K562 (cell line): Measurements from ENCODE around the gene ZBTB20. TPM values are rescaled to one million over a fixed set of nuclear protein-coding genes. Genes with fewer than 3 reads are reported as not detected.
A peak's percentile ranks its signal among the peaks of the same experiment; 100 is the strongest.

Experiments
- CTCF ChIP-seq, 3 experiments: IDR thresholded peaks in 2 of 3; conservative IDR thresholded peaks in 1 of 3; 2 replicates each; pipeline ENCODE4 v1.5.1; 2011 to 2012; ENCODE audit warnings: low read length in 3 of 3, mild to moderate bottlenecking in 3 of 3, control low read depth in 2 of 3, improper control_type of control experiment in 1 of 3, inconsistent platforms in 1 of 3, low read depth in 1 of 3, mixed read lengths in 1 of 3, moderate library complexity in 1 of 3; ENCODE audit not compliant: insufficient read depth in 2 of 3
- HNRNPL ChIP-seq: fragments of 200-400 bp; formaldehyde crosslinking; IDR thresholded peaks from 2 replicates; pipeline ENCODE4 v1.6.1; 2017; ENCODE audit warnings: low read depth, mild to moderate bottlenecking, low read length
- MBD1 ChIP-seq: fragments of 250-450 bp; sonication (Bioruptor Pico); IDR thresholded peaks from 2 replicates; pipeline ENCODE4 v1.8.0; 2022; ENCODE audit warnings: inconsistent platforms
- RUNX1 ChIP-seq: sonication (generic); IDR thresholded peaks from 2 replicates; pipeline ENCODE4 v1.6.1; 2016; ENCODE audit warnings: antibody characterized with exemption, low read depth
- TEAD1 ChIP-seq, 2 experiments: fragments of 450-650 bp in 1 of 2; sonication (generic) in 1 of 2; formaldehyde crosslinking; IDR thresholded peaks; 2 replicates each; pipeline versions ENCODE4 v1.4.0 to v1.8.0; 2020 to 2022; ENCODE audit warnings: mild to moderate bottlenecking in 2 of 2, missing genetic modification reagents in 1 of 2
- polyA plus RNA-seq, 8 experiments: library from polyadenylated mRNA; depleted of rRNA in 4 of 8; stranded (reverse) in 5 of 8; unstranded in 3 of 8; fragments of >200 nt; fragmentation: Nextera tagmentation in 2 of 8; fragmentation: Illumina TruSeq in 1 of 8; extraction: Ambion mirVana in 2 of 8; extraction: Trizol in 1 of 8; gene quantifications; 2 replicates each; pipeline versions ENCODE4 v1.2.1 to v1.2.3, GENCODE V29; 2011 to 2014; ENCODE audit warnings: inconsistent platforms in 1 of 8, missing spikeins in 1 of 8
- total RNA-seq, 7 experiments: library from RNA; depleted of rRNA in 6 of 7; stranded (reverse); fragments of >200 nt in 6 of 7; fragmentation: Illumina TruSeq in 2 of 7; extraction: Trizol in 2 of 7; gene quantifications; 2 replicates each; pipeline versions ENCODE4 v1.2.1 to v1.2.3, GENCODE V29; 2011 to 2021; ENCODE audit warnings: low replicate concordance in 1 of 7
- TF ChIP-seq, protein P1 (sequence below), 2 experiments: fragments of 450-650 bp; formaldehyde crosslinking in 1 of 2; IDR thresholded peaks; 2 replicates each; pipeline versions ENCODE4 v1.4.0 to v1.6.1; 2014 to 2020; ENCODE audit warnings: mild to moderate bottlenecking in 2 of 2, borderline replicate concordance in 1 of 2, low read depth in 1 of 2
- TF ChIP-seq, protein P2 (sequence below): sonication (generic); formaldehyde crosslinking; IDR thresholded peaks from 2 replicates; pipeline ENCODE4 v1.8.1; 2023; ENCODE audit warnings: mild to moderate bottlenecking, missing genetic modification reagents

Gene ZBTB20
- total and polyA plus RNA-seq, 9 of the 15 experiments (the other 6 are each of a cell fraction or from before 2014, with no cell fraction given): 0.17 to 1.7 (median 0.45) TPM

GRCh38 chr3:114418724-114419543, 728.2 kb downstream of the ZBTB20 start (continued):
- TF ChIP-seq, protein P1, sequence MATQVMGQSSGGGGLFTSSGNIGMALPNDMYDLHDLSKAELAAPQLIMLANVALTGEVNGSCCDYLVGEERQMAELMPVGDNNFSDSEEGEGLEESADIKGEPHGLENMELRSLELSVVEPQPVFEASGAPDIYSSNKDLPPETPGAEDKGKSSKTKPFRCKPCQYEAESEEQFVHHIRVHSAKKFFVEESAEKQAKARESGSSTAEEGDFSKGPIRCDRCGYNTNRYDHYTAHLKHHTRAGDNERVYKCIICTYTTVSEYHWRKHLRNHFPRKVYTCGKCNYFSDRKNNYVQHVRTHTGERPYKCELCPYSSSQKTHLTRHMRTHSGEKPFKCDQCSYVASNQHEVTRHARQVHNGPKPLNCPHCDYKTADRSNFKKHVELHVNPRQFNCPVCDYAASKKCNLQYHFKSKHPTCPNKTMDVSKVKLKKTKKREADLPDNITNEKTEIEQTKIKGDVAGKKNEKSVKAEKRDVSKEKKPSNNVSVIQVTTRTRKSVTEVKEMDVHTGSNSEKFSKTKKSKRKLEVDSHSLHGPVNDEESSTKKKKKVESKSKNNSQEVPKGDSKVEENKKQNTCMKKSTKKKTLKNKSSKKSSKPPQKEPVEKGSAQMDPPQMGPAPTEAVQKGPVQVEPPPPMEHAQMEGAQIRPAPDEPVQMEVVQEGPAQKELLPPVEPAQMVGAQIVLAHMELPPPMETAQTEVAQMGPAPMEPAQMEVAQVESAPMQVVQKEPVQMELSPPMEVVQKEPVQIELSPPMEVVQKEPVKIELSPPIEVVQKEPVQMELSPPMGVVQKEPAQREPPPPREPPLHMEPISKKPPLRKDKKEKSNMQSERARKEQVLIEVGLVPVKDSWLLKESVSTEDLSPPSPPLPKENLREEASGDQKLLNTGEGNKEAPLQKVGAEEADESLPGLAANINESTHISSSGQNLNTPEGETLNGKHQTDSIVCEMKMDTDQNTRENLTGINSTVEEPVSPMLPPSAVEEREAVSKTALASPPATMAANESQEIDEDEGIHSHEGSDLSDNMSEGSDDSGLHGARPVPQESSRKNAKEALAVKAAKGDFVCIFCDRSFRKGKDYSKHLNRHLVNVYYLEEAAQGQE (IDR thresholded peaks at IDR 0.05; ENCODE audit: borderline replicate concordance): peak; percentile 17; the same call in 1 of the 2 replicates
- TF ChIP-seq, protein P1 (CRISPR knock-in tag; IDR thresholded peaks at IDR 0.05; ENCODE audit: low read depth): no peak
- TF ChIP-seq CTCF (IDR thresholded peaks at IDR 0.05 in 2 of 3, conservative IDR thresholded peaks at IDR 0.05 in 1 of 3; ENCODE audit: insufficient read depth in 2 of 3, low read depth in 1 of 3, low read length in 3 of 3): peak; percentile 34 to 65 (median 56)
- TF ChIP-seq MBD1 (CRISPR knock-in tag): no peak
- TF ChIP-seq TEAD1 (CRISPR knock-in tag; IDR thresholded peaks at IDR 0.05): peak; percentile 84 to 90
- no peak for TF ChIP-seq RUNX1
- TF ChIP-seq, protein P2, sequence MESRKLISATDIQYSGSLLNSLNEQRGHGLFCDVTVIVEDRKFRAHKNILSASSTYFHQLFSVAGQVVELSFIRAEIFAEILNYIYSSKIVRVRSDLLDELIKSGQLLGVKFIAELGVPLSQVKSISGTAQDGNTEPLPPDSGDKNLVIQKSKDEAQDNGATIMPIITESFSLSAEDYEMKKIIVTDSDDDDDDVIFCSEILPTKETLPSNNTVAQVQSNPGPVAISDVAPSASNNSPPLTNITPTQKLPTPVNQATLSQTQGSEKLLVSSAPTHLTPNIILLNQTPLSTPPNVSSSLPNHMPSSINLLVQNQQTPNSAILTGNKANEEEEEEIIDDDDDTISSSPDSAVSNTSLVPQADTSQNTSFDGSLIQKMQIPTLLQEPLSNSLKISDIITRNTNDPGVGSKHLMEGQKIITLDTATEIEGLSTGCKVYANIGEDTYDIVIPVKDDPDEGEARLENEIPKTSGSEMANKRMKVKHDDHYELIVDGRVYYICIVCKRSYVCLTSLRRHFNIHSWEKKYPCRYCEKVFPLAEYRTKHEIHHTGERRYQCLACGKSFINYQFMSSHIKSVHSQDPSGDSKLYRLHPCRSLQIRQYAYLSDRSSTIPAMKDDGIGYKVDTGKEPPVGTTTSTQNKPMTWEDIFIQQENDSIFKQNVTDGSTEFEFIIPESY (CRISPR knock-in tag): no peak
- no peak for TF ChIP-seq HNRNPL
